A673 (cell line): ENCODE data around the gene RMI2.

Source experiments
- EZH2 ChIP-seq: fragments of 200-600 bp; sonication (generic); IDR thresholded peaks from 2 replicates; pipeline ENCODE4 v1.6.1; 2017; ENCODE audit warnings: borderline replicate concordance, low read depth, mild to moderate bottlenecking, mixed read lengths, antibody characterized with exemption, low read length; ENCODE audit not compliant: poor library complexity, severe bottlenecking
- TF ChIP-seq, protein P1 (sequence below): fragments of 300-800, 200-600 bp; sonication (generic); conservative IDR thresholded peaks from 2 replicates; pipeline ENCODE4 v1.5.1; 2017; ENCODE audit warnings: low read depth, mild to moderate bottlenecking, antibody characterized with exemption, low read length, moderate library complexity, mixed read lengths

DNA sequence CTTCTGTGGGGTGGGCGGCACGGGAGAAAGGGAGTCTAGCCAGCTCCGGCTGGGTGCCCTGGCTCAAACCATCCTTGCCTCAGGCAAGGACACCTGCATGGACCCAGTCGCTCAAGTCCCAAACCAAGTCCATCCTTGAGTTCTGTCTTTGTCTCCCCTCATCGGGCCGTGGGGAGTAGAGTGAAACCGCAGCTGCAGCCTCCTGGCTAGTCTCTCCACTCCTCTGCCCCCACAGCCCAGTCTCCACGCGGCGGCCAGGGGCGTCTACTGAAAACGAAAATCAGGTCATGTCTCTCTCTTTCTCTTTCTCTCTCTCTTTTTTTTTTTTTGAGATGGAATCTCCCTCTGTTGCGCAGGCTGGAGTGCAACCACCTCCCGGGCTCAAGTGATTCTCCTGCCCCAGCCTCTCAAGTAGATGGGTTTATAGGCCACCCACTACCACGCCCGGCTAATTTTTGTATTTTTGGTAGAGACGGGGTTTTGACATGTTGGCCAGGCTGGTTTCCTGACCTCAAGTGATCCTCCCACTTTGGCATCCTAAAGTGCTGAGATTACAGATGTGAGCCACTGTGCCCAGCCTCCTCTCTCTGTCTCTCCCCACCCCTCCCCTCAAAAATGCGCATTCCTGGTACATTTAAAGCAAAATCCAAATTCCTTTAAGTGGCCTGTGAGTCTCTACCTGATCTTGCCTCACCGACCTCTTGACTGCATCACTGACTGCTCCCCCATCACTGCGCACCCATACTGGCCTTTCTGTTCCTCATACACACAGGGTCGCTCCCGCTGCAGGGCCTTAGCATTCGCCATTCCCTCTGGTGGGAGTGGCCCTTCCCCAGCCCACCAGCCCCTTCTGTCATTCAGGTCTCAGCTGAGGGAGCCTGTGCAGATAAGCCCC lies 17.7 kb upstream of the RMI2 start:
- TF ChIP-seq, protein P1, sequence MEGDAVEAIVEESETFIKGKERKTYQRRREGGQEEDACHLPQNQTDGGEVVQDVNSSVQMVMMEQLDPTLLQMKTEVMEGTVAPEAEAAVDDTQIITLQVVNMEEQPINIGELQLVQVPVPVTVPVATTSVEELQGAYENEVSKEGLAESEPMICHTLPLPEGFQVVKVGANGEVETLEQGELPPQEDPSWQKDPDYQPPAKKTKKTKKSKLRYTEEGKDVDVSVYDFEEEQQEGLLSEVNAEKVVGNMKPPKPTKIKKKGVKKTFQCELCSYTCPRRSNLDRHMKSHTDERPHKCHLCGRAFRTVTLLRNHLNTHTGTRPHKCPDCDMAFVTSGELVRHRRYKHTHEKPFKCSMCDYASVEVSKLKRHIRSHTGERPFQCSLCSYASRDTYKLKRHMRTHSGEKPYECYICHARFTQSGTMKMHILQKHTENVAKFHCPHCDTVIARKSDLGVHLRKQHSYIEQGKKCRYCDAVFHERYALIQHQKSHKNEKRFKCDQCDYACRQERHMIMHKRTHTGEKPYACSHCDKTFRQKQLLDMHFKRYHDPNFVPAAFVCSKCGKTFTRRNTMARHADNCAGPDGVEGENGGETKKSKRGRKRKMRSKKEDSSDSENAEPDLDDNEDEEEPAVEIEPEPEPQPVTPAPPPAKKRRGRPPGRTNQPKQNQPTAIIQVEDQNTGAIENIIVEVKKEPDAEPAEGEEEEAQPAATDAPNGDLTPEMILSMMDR, result no peak
- TF ChIP-seq EZH2, result no peak
